GM23338 (cell line): ENCODE data around the gene FOXL1. TPM values are rescaled to one million over a fixed set of nuclear protein-coding genes. Genes with fewer than 3 reads are reported as not detected.

Experiments used
- ATAC-seq: fragments of 200-7000 bp; cut with Tn5 transposase; 3 replicates; pipeline ENCODE4 v1.9.1; 2020
- DNase-seq: peaks from one replicate; pipeline ENCODE4 v3.0.0-alpha.2; 2015; ENCODE audit warnings: low spot score
- H2AFZ ChIP-seq: fragments of 200-600 bp; sonication (generic); 2 replicates; pipeline ENCODE4 v1.8.0; 2016; ENCODE audit warnings: antibody characterized with exemption, mild to moderate bottlenecking, moderate library complexity
- H3F3A ChIP-seq: fragments of 200-600 bp; sonication (generic); replicated peaks from 2 replicates; pipeline ENCODE4 v1.8.0; 2017; ENCODE audit warnings: antibody characterized with exemption, mixed run types, low read depth
- H3K27ac ChIP-seq: fragments of 200-600 bp; sonication (generic); 2 replicates; pipeline ENCODE4 v1.6.1; 2016; ENCODE audit warnings: low read depth
- H3K27me3 ChIP-seq: fragments of 200-600 bp; sonication (generic); 2 replicates; pipeline ENCODE4 v1.8.0; 2016; ENCODE audit warnings: mild to moderate bottlenecking, mixed run types, moderate library complexity; ENCODE audit not compliant: insufficient read depth
- H3K36me3 ChIP-seq: fragments of 200-600 bp; sonication (generic); 2 replicates; pipeline ENCODE4 v1.8.0; 2016; ENCODE audit warnings: mild to moderate bottlenecking; ENCODE audit not compliant: insufficient read depth
- H3K4me1 ChIP-seq: fragments of 200-600 bp; sonication (generic); 2 replicates; pipeline ENCODE4 v1.8.0; 2016; ENCODE audit warnings: mild to moderate bottlenecking, moderate library complexity; ENCODE audit not compliant: insufficient read depth
- H3K4me2 ChIP-seq: fragments of 200-600 bp; sonication (generic); 2 replicates; pipeline ENCODE4 v1.7.1; 2017; ENCODE audit warnings: mixed run types
- H3K4me3 ChIP-seq: fragments of 200-600 bp; sonication (generic); 2 replicates; pipeline ENCODE4 v1.6.1; 2016; ENCODE audit warnings: mixed run types
- H3K79me2 ChIP-seq: fragments of 200-600 bp; sonication (generic); replicated peaks from 2 replicates; pipeline ENCODE4 v1.8.0; 2017; ENCODE audit warnings: mild to moderate bottlenecking; ENCODE audit not compliant: insufficient read depth
- H3K9me2 ChIP-seq: fragments of 200-600 bp; sonication (generic); 2 replicates; pipeline ENCODE4 v1.8.0; 2017; ENCODE audit not compliant: insufficient read depth
- H4K20me1 ChIP-seq: fragments of 200-600 bp; sonication (generic); replicated peaks from 2 replicates; pipeline ENCODE4 v1.8.0; 2017; ENCODE audit warnings: mild to moderate bottlenecking; ENCODE audit not compliant: insufficient read depth
- H3K27ac Mint-ChIP-seq: 2 replicates; pipeline ENCODE4 v1.8.0; 2020; ENCODE audit warnings: inconsistent platforms, mild to moderate bottlenecking, moderate library complexity, mixed read lengths
- H3K27me3 Mint-ChIP-seq: 3 replicates; pipeline ENCODE4 v1.8.0; 2022; ENCODE audit warnings: low read depth, mild to moderate bottlenecking, moderate library complexity, mixed read lengths, inconsistent platforms; ENCODE audit not compliant: insufficient read depth, poor library complexity
- H3K36me3 Mint-ChIP-seq: 3 replicates; pipeline ENCODE4 v1.8.0; 2021; ENCODE audit warnings: low read depth, mild to moderate bottlenecking, inconsistent platforms, moderate library complexity, mixed read lengths
- H3K4me1 Mint-ChIP-seq: 3 replicates; pipeline ENCODE4 v1.8.0; 2020; ENCODE audit warnings: mild to moderate bottlenecking, inconsistent platforms, mixed read lengths
- H3K4me3 Mint-ChIP-seq: 3 replicates; pipeline ENCODE4 v1.8.0; 2021; ENCODE audit warnings: moderate library complexity, mild to moderate bottlenecking, inconsistent platforms, mixed read lengths
- H3K9me3 Mint-ChIP-seq: 3 replicates; pipeline ENCODE4 v1.8.0; 2020; ENCODE audit warnings: moderate library complexity, mild to moderate bottlenecking, inconsistent platforms, mixed read lengths
- CTCF ChIP-seq, 2 experiments: fragments of 200-600 bp in 1 of 2; sonication (generic) in 1 of 2; conservative IDR thresholded peaks; 2 replicates each; pipeline versions ENCODE4 v1.5.1 to v1.6.1; 2016 to 2017; ENCODE audit warnings: antibody characterized with exemption in 2 of 2, low read depth in 2 of 2, mild to moderate bottlenecking in 2 of 2, moderate library complexity in 1 of 2
- JUNB ChIP-seq: IDR thresholded peaks from one replicate; pipeline ENCODE4 v1.6.1; 2016; ENCODE audit warnings: antibody characterized with exemption; ENCODE audit not compliant: unreplicated experiment
- ZNF462 ChIP-seq: fragments of 250-450 bp; sonication (Bioruptor Pico); IDR thresholded peaks from 2 replicates; pipeline ENCODE4 v1.5.0; 2020; ENCODE audit warnings: mild to moderate bottlenecking, moderate library complexity
- polyA plus RNA-seq: library from polyadenylated mRNA; unstranded; fragments of >200 nt; fragmentation: Nextera tagmentation; extraction: Ambion mirVana; gene quantifications from 2 replicates; pipeline ENCODE4 v1.2.1, GENCODE V29; 2016
- total RNA-seq: library from RNA; depleted of rRNA; stranded (reverse); fragments of >200 nt; shearing (Covaris generic); gene quantifications from 2 replicates; pipeline ENCODE4 v1.2.3, GENCODE V29; 2014

Gene FOXL1
- total and polyA plus RNA-seq, 2 experiments from 2014 or later = 0.31 TPM; not detected in 1

DNA sequence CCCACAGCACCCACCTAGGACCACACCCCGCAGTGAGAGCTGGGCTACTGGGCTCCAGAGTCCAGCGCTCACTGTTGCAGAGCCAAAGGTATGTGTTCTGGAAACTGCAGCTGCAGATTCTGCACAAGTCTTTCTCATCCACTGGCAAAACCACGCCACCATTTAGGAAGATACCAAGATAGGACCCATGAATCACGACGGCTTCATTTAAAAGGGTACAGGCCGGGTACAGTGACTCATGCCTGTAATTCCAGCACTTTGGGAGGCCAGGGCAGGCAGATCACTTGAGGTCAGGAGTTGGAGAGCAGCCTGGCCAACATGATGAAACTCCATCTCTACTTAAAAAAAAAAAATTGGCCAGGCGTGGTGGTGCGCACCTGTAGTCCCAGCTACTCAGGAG lies 49.2 kb upstream of the FOXL1 start (continued):
- no peak for TF ChIP-seq ZNF462 (CRISPR knock-in tag)

DNA sequence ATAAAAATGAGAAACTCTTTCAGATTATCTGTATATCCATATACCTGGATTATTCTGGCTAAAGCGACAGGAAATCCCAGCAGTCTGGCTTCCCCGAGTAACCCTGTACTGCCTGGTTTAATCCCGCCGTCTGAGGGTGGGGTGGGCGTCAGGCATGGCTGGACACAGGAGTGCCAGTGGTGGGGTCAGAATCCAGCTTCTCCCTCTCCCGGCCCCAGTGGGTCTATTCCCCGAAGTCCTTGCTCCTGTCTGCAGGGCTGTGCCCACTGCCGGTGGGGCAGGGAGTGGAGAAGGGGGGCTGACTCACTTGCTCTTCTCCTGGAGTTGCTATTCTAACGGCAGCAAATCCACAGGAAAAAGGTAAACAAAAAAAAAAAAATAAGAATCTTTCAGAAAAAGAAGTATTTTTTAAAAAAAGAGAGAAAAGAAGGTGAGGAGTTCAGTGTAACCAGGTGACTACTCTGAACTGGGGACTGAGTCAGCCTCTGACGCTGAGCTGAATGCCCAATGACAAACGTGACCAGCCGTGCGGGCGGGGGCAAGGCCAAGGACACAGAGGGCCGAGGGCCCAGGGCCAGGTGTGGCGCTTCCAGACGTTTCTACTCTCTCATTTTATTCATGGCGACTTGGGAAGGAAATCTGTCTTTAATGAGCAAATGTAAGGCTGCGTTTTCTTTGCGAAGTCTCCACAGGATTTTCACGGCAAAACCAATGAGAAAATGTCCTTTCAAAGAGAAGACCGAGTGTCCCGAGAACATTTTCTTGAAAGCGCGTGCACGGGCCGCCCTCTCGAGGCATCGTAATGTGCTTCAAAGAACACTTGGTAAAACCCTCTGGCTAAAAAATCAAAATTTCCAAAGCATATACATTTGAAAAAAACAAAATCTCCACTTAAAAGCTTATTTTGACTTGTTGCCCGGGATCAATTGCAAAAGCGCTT lies 47.8 kb upstream of the FOXL1 start:
- H3K27ac ChIP-seq = 0 out of 2 replicates have a peak overlapping the region, but pooled peaks have one; percentile 42
- no peak for DNase-seq
- 0 out of 2 replicates have a peak, but pooled peaks cover 3% of the 10 kb centered on the region for H3K4me1 ChIP-seq
- no peaks in the 10 kb centered on the region for H3K27me3 ChIP-seq
- H3K36me3 ChIP-seq = no peaks in the 10 kb centered on the region
- Mint-ChIP-seq H3K27me3 (peaks cover 13% of the 10 kb centered on the region), H3K36me3 (peaks cover 11% of the 10 kb centered on the region; the same call in 1 of the 3 replicates), H3K9me3 (peaks cover 23% of the 10 kb centered on the region; the same call in 2 of the 3 replicates), H3K4me3 (no peak overlapping the region), H3K4me1 (no peaks in the 10 kb centered on the region), H3K27ac (no peak overlapping the region)
- H3F3A ChIP-seq = no peaks in the 10 kb centered on the region
- TF ChIP-seq CTCF (conservative IDR thresholded peaks at IDR 0.05; ENCODE audit: low read depth in 2 of 2) (no peak), JUNB (no peak)
- H3K9me2 ChIP-seq = no peaks in the 10 kb centered on the region
- H3K4me3 ChIP-seq = no peak overlapping the region
- H2AFZ ChIP-seq = no peak overlapping the region
- no peaks in the 10 kb centered on the region for H3K79me2 ChIP-seq
- H4K20me1 ChIP-seq = no peaks in the 10 kb centered on the region
- H3K4me2 ChIP-seq = no peak overlapping the region
- ATAC-seq = no peak
